Activated CD4-positive, alpha-beta T cell treated with anti-CD3 and anti-CD28 coated beads, Interleukin-2, Interleukin-6, amounts not matched to agents 100 ng/mL and 50 ng/mL, durations not matched to agents 16 hours and 8 hours (primary cell): ENCODE data around the gene CHRM1.
"Not testable (repeated sequence)": the region's sequence is repeated elsewhere in the genome, so short reads cannot be mapped to it uniquely, and the experiment has no call there.

Experiments used
- DNase-seq: peaks from one replicate; pipeline ENCODE4 v3.0.0-alpha.2; 2020

CHRM1 gene

DNA sequence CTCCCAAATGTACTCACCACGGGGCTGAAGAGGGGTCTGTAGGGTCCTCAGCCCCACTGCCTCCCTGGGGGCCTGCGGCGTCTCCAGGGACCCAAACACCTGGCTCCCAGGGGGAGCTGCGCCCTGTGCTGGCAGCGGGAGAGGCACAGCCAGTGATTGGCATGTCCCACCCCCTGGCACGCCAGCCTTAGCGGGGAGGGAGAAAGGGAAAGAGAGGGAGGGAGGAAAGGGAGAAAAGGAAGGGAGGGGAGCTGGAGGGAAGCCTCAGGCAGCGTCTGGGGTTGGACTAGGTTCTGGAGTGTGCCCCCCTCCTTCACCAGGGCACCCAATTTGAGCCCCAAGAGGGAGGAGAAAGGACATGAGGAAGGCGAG lies at the start of gene CHRM1:
TSS of gene CHRM1 (minus strand) at position 163 of the 372 bp plus-strand sequence. CDS start 10,263 bp downstream, outside the sequence.
- no peak for DNase-seq

DNA sequence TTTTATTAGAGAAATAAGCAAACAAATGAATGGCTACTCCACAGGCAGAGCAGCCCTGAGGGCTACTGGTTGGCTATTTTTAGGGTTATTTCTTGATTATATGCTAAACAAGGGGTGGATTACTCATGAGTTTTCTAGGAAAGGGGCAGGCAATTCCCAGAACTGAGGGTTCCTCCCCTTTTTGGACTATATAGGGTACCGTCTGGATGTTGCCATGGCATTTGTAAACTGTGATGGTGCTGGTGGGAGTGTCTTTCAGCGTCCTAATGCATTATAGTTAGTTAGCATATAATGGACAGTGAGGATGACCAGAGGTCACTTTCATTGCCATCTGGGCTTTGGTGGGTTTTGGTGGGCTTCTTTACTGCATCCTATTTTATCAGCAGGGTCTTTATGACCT lies 44.4 kb upstream of the CHRM1 start:
- DNase-seq, result no peak

- DNase-seq, result no peak
Observed at GRCh38 chr11:62962391-62962790, 41.2 kb upstream of the CHRM1 start.

GRCh38 chr11:62961017-62961570 lies 39.9 kb upstream of the CHRM1 start:
- DNase-seq, result no peak

DNA sequence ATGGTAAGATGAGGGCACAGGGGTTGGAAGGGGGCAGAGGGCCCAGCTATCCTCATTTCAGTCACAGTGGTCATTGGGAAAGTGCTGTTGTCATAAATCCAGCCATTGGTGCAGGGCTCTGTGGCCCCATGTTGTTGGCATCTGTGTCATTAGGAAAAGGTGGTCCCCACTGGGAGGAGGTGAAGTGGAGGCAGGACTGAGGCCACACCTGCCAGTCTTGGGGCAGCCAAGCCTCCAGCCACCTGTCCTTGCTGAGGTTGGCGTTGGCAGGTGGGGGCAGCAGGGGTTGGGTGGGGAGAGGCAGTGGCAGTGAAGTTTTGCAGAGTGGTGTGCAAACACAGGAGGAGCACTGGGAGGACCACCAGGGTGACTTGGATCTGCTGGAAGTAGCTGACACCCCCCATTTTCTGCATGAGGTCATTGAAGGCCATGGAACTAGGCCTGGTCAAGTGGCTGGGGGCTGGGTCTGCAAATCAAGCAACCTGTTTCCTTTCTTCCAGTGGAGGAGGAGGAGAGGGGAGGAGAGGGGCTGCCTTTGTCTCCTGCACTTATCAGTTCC lies 38.3 kb upstream of the CHRM1 start:
- no peak for DNase-seq

GRCh38 chr11:62958547-62959421 lies 37.6 kb upstream of the CHRM1 start:
- no peak for DNase-seq

DNA sequence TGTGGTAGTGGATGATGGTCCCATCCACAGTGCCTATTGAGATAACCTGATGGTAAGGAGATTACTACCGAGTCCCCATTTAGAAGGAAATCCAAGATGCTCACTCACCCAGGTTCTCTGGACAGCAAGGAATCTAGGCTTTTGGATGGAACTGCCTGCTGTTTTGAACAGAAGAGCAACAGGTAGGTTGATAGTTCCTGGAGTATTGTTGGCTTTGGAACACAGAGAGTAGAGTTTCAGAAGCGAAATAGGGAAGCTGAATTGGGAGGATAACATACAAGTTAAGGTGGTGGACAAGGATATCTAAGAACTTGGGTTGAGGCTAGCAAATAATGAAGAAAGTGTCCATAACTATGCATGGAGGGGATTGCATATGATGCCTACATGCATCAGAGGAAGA lies 36.0 kb upstream of the CHRM1 start:
- DNase-seq, result no peak

DNA sequence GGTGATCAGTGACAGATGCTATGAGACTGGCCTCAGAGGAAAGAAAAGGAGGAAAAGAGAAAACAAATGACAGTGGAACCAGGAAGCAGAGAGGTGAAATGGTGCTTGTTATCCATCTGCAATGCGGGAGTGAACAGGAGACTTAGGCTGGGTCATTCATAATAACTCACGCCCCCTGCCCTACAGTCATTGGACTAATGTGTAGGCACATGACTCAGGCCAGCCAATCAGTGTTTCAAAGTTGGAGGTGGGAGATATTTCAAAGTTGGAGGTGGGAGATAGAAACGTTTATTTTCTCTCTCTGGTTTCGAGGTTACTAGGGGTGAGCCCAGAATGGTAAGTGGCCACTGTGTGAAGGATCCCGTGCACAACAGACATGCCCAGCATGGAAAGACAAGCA lies 33.3 kb upstream of the CHRM1 start:
- no peak for DNase-seq

DNA sequence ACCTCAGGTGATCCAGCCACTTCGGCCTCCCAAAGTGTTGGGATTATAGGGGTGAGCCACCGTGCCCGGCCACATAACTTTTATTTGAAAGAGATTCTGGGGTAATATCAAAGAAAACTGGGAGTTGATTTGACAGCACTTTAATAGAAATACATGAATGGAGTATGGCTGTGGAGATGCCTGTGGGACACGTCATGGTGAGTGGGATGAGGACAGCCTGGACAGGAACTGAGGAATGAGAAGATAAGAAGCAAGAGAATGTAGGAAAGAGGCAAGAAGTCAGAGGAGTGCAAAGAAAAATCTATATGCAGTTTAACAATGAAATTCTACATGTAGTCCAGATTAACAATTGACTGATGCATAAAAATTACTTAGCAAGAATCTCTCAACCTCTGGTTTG lies 32.6 kb upstream of the CHRM1 start:
- DNase-seq, result no peak

DNA sequence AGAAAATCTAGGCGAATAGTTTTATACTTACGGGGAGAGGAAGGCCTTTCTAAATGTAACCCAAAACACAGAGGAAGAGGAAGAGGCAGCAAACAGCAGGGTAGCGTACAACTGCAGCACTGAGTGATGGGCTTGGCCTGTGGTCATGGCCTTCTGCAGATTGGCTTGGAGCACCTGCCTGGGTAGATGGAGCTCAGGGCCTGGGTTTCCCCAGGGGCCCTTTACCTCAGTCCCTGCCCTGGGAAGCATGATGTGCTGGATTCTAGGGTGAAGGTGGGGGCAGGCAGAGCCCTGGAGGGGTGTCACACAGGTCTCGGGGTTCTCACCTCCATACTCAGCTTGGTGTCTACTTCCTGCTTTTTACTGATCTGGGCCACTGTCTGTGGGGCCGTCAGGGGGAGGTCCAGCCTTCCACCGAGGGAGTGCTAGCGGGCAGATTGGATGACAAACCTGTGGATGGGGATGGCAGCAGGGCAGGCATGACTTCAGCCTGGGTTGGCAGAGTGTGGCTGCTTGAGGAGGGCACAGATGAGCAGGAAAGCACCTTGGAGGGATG lies 27.7 kb upstream of the CHRM1 start:
- DNase-seq, result no peak

- not testable (repeated sequence) for DNase-seq
Observed at GRCh38 chr11:62945538-62945937, 24.4 kb upstream of the CHRM1 start.

- not testable (repeated sequence) for DNase-seq
Observed at GRCh38 chr11:62937528-62937927, 16.4 kb upstream of the CHRM1 start.

DNA sequence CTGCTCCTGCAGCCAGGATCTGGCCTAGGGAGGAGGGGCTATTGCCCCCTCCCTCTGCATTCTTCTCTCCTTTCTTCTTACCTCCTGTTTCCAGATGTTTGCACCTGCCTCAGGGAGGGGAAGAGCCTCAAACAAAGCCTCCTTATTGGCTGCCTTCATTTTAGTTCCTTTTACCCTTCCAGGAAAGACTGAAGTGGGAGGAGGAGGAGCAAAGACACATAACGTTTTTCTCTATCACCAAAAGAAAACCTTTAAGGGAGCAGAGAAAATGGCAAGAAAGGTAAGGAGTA lies 13.3 kb upstream of the CHRM1 start:
- DNase-seq, result no peak

DNA sequence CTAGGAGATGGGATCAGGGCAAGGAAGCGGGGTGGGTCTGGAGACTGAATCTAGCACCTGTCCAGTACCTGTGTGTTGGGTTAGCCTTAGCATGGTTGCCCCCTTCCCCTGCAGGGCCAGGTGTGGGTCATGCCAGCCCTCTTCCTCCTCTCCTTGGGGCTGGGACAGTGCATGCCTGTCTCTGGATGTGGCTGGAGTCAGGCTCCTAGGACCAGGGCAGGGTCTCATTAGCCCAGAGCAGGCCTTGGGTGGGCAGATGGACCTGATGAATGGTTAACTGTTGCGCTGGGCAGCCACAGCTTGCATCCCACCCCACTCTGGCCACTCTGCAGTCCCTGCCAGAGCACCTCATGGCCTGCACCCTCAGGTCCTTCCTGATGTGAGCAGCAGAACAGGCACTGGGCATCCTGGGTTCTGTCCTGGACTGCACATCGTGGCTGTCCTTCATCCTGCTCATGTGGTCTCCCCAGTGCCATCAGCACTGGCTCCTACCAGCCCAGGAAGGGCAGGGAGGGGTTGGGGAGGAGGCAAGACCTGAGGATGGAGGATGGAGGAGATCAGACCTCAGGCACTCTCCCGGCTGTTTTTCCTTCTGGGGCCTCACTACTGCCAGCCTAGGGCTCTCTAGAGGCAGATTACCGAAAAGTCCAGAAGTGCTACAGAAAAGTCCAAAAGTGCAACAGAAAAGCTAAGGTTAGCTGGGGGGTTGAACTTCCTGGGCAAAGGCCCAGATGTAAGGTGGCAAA lies 12.8 kb upstream of the CHRM1 start:
- no peak for DNase-seq

DNA sequence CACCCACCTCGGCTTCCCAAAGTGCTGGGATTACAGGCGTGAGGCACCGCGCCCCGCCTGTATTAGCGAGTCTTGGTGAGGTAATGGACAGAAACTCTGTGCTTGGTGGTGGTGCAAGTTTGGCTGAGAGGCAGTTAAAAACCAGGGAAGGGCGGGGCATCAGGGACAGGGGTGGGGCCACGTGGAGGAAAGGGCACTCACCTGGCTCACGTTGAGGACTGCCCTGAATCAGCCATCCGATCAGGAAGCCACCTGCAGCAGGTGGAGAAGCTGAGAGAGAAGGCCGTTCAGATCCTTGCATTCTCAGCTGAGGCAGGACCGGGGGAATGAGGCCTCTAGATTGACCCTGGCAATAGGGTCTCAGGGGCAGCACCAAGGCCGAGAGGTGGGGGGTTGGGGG lies 12.1 kb upstream of the CHRM1 start:
- no peak for DNase-seq

GRCh38 chr11:62931499-62932278 lies 10.5 kb upstream of the CHRM1 start:
- no peak for DNase-seq

GRCh38 chr11:62930666-62931065 lies 9.5 kb upstream of the CHRM1 start:
- DNase-seq, result no peak

- DNase-seq, result no peak
Observed at GRCh38 chr11:62930157-62930556, 9.0 kb upstream of the CHRM1 start.

- no peak for DNase-seq
Observed at GRCh38 chr11:62928011-62928410, 6.8 kb upstream of the CHRM1 start.

- no peak for DNase-seq
Observed at GRCh38 chr11:62926680-62927455, 5.7 kb upstream of the CHRM1 start.

GRCh38 chr11:62925745-62926679 lies 4.8 kb upstream of the CHRM1 start:
- no peak for DNase-seq
